IPS-15b (cell line): ENCODE results near the gene TTI1.
"Not testable (repeated sequence)": the region's sequence is repeated elsewhere in the genome, so short reads cannot be mapped to it uniquely, and the experiment has no call there.

ENCODE experiments used
- H3K27me3 ChIP-seq: one replicate; pipeline ENCODE4 v1.6.1; 2013; ENCODE audit warnings: low read length; ENCODE audit not compliant: control insufficient read depth, insufficient read depth
- H3K36me3 ChIP-seq: one replicate; pipeline ENCODE4 v1.6.1; 2013; ENCODE audit warnings: low read length; ENCODE audit not compliant: control insufficient read depth, insufficient read depth
- H3K4me1 ChIP-seq: one replicate; pipeline ENCODE4 v1.6.1; 2013; ENCODE audit warnings: mild to moderate bottlenecking, low read length; ENCODE audit not compliant: control insufficient read depth, insufficient read depth
- H3K4me3 ChIP-seq: one replicate; pipeline ENCODE4 v1.5.1; 2013; ENCODE audit warnings: low read depth, low read length
- H3K9ac ChIP-seq: one replicate; pipeline ENCODE4 v1.6.1; 2013; ENCODE audit warnings: low read depth, mild to moderate bottlenecking, low read length
- H3K9me3 ChIP-seq: one replicate; pipeline ENCODE4 v1.6.1; 2013; ENCODE audit warnings: mild to moderate bottlenecking, low read length; ENCODE audit not compliant: control insufficient read depth, insufficient read depth

Gene TTI1

DNA sequence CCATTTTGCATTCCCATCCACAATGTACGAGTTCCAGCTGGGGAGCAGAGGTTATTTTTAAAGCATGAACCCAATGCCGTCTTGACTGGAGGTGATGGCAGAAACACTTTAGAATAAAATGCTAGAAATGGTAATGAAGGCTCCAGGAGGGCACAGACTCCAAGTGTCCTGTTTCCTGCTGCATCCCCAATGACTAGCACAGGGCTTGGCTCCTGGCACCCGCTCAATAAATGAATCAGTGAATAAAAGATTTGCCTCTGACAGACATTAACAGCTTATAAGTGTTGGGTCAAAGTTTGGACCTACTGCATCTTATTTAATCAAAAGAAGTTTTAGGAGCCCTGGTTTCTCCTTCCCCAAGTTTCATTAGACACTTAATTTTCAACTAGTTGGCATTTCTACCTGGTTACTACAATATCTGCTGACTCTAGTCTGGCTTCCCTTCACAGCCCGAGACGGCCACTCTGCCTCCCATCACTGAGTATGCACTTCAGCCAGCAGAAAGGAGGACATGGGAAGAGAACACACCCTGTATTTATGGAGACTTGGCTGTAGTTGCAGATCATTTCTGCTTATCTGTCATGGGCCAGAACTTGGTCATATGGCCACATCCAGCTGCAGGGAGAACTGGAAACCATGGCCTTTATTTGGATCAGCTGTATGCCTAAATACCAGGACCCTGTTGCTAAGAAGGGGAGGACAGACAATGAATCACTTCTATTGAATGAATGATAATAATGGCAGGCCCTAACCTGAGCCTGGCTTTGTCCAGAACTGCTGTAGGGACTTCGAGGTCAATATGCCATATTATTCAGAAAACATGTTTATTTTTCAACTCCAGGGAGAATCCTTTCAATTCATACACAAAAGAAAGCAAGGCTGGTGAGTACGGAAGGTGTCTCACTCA lies 63.1 kb downstream of the TTI1 start:
- Histone ChIP-seq H3K4me1 (peaks cover 18% of the 10 kb centered on the region), H3K36me3 (no peaks in the 10 kb centered on the region), H3K27me3 (peaks cover 22% of the 10 kb centered on the region), H3K9me3 (no peaks in the 10 kb centered on the region), H3K4me3 (no peak overlapping the region), H3K9ac (no peak overlapping the region)

GRCh38 chr20:37968841-37969401 lies 64.3 kb downstream of the TTI1 start:
- H3K4me1 ChIP-seq: peaks cover 18% of the 10 kb centered on the region
- H3K9ac ChIP-seq: no peak overlapping the region
- H3K36me3 ChIP-seq: no peaks in the 10 kb centered on the region
- no peak overlapping the region for H3K4me3 ChIP-seq
- H3K9me3 ChIP-seq: no peaks in the 10 kb centered on the region
- peaks cover 22% of the 10 kb centered on the region for H3K27me3 ChIP-seq

GRCh38 chr20:37963483-37963882 lies 69.8 kb downstream of the TTI1 start:
- not testable (repeated sequence) for H3K27me3 ChIP-seq, H3K4me1 ChIP-seq, H3K9ac ChIP-seq, H3K4me3 ChIP-seq, H3K9me3 ChIP-seq, H3K36me3 ChIP-seq

DNA sequence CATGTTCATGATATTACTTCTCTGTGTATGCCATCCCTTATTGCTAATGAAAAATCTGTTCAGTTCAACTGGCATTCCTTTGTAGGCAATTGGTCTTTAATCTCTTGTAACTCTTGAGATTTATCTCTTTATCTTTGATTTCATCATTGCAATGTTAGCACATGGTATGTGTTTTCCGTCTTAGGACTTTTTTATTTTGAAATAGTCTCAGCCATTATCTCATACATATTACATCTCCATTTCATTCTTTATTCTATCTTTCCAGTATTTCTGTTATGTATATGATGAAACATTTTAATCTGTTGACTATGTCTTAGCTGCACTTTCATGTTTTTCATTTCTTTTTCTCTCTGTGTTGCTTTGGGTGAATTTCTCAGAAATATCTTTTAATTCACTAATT lies 72.2 kb downstream of the TTI1 start:
- H3K27me3 ChIP-seq: no peaks in the 10 kb centered on the region
- H3K36me3 ChIP-seq: no peaks in the 10 kb centered on the region
- no peak overlapping the region for H3K4me3 ChIP-seq
- no peaks in the 10 kb centered on the region for H3K9me3 ChIP-seq
- no peak overlapping the region for H3K9ac ChIP-seq
- peaks cover 2% of the 10 kb centered on the region for H3K4me1 ChIP-seq

GRCh38 chr20:37958856-37959520 lies 74.3 kb downstream of the TTI1 start:
- Histone ChIP-seq H3K36me3 (no peaks in the 10 kb centered on the region), H3K27me3 (no peaks in the 10 kb centered on the region), H3K9ac (no peak overlapping the region), H3K9me3 (no peaks in the 10 kb centered on the region), H3K4me1 (peaks cover 2% of the 10 kb centered on the region), H3K4me3 (no peak overlapping the region)

- Histone ChIP-seq H3K27me3 (no peaks in the 10 kb centered on the region), H3K9me3 (no peaks in the 10 kb centered on the region), H3K9ac (no peak overlapping the region), H3K4me3 (no peak overlapping the region), H3K36me3 (no peaks in the 10 kb centered on the region), H3K4me1 (peaks cover 2% of the 10 kb centered on the region)
Observed at GRCh38 chr20:37956107-37956585, 77.1 kb downstream of the TTI1 start.

GRCh38 chr20:37955511-37955910 lies 77.7 kb downstream of the TTI1 start:
- Histone ChIP-seq H3K4me1 (peaks cover 2% of the 10 kb centered on the region), H3K9me3 (no peaks in the 10 kb centered on the region), H3K36me3 (no peaks in the 10 kb centered on the region), H3K27me3 (no peaks in the 10 kb centered on the region), H3K4me3 (no peak overlapping the region), H3K9ac (no peak overlapping the region)

GRCh38 chr20:37954626-37955025 lies 78.6 kb downstream of the TTI1 start:
- H3K4me1 ChIP-seq: peaks cover 2% of the 10 kb centered on the region
- no peaks in the 10 kb centered on the region for H3K36me3 ChIP-seq
- no peaks in the 10 kb centered on the region for H3K9me3 ChIP-seq
- H3K4me3 ChIP-seq: no peak overlapping the region
- H3K9ac ChIP-seq: no peak overlapping the region
- H3K27me3 ChIP-seq: no peaks in the 10 kb centered on the region

DNA sequence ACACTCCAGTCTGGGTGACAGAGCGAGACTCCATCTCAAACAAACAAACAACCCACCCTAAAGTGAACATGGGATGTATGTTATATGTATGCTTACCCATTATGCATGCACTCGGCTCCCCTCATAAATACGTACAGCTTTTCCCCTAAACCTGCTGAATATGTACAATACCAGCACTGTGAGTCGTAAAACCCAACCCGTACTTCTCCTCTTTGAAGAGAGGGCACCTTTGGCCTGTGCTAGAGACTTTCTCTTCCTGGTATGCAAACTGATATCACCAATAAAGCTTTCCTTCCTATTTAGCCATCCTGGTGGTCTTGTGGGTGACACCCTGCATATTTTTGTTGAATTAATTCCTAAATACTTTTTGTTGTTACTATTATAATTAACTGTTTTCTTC lies 79.1 kb downstream of the TTI1 start:
- H3K9me3 ChIP-seq: no peaks in the 10 kb centered on the region
- no peak overlapping the region for H3K4me3 ChIP-seq
- H3K9ac ChIP-seq: no peak overlapping the region
- no peaks in the 10 kb centered on the region for H3K36me3 ChIP-seq
- peaks cover 2% of the 10 kb centered on the region for H3K4me1 ChIP-seq
- H3K27me3 ChIP-seq: no peaks in the 10 kb centered on the region

GRCh38 chr20:37948956-37949355 lies 84.3 kb downstream of the TTI1 start:
- Histone ChIP-seq H3K9ac (no peak overlapping the region), H3K4me3 (no peak overlapping the region), H3K27me3 (no peaks in the 10 kb centered on the region), H3K9me3 (no peaks in the 10 kb centered on the region), H3K36me3 (no peaks in the 10 kb centered on the region), H3K4me1 (no peaks in the 10 kb centered on the region)

GRCh38 chr20:37947943-37948342 lies 85.3 kb downstream of the TTI1 start:
- Histone ChIP-seq H3K4me1 (no peaks in the 10 kb centered on the region), H3K9me3 (no peaks in the 10 kb centered on the region), H3K36me3 (no peaks in the 10 kb centered on the region), H3K27me3 (no peaks in the 10 kb centered on the region), H3K4me3 (no peak overlapping the region), H3K9ac (no peak overlapping the region)

DNA sequence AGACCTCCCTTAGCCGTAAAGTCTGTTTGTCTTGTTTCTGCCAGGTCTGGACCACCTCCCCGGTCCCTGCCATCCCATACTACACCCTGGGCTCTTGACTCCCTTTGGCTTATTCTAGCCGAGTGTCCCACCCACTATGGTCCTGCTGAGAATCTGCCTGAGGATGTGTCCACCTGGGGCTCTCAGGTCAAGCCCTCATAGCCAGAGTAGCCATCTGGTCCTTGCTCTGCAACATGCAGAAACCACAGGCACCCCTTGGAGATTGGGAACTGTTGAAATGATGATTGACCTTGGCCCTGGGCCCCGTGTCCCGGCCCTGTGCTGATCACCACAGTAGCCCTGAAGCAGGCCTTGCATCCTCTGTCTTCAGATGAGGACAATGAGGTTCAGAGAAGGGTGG lies 86.3 kb downstream of the TTI1 start:
- Histone ChIP-seq H3K27me3 (no peaks in the 10 kb centered on the region), H3K36me3 (no peaks in the 10 kb centered on the region)

More for the DNA sequence above, 86.3 kb downstream of the TTI1 start:
- Histone ChIP-seq H3K9ac (no peak overlapping the region), H3K4me3 (no peak overlapping the region), H3K9me3 (no peaks in the 10 kb centered on the region), H3K4me1 (no peaks in the 10 kb centered on the region)
